ENCODE data around the gene NSMCE1.

The NSMCE1 gene

DNA sequence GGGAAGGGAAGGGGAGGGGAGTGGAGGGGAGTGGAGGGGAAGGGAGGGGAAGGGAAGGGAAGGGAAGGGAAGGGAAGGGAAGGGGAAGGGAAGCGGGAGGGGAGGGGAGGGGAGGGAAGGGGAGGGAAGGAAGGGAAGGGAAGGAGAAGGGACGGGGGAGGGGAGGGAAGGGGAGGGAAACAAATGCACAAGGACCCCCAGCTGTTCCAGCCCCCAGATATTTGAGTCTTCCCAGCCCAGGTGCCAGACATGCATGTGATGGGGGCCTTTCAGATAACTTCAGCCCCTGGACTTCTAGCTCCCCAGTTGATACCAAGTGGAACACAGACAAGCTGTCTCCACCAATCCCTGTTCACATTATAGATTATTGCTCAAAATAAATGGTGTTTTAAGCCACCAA is 79.9 kb downstream of the NSMCE1 start:
- H2AFZ ChIP-seq (ENCODE audit: low read depth, low read length) = no peak overlapping the region
- ATAC-seq (ENCODE audit: insufficient read depth, low read depth) = no peak
- H3K9ac ChIP-seq (ENCODE audit: low read depth, low read length) = no peak overlapping the region
- DNase-seq = no peak
- no peaks in the 10 kb centered on the region for H3K27me3 ChIP-seq (ENCODE audit: insufficient read depth, low read length, poor library complexity)
- H3K4me2 ChIP-seq (ENCODE audit: insufficient read depth, low read length) = no peak overlapping the region
- H3K4me3 ChIP-seq (ENCODE audit: low read depth in 1 of 2, low read length in 2 of 2) = no peak overlapping the region
- H3K36me3 ChIP-seq (ENCODE audit: insufficient read depth, low read length) = no peaks in the 10 kb centered on the region
- no peaks in the 10 kb centered on the region for H3K4me1 ChIP-seq (ENCODE audit: insufficient read depth, low read length)
- no peaks in the 10 kb centered on the region for H3K9me3 ChIP-seq (ENCODE audit: insufficient read depth, low read length, severe bottlenecking)
- H3K79me2 ChIP-seq (ENCODE audit: insufficient read depth, low read length) = no peaks in the 10 kb centered on the region
- no peak for TF ChIP-seq EZH2 (IDR thresholded peaks at IDR 0.05; ENCODE audit: borderline replicate concordance, low read depth, low read length, severe bottlenecking)
- TF ChIP-seq, protein P1, sequence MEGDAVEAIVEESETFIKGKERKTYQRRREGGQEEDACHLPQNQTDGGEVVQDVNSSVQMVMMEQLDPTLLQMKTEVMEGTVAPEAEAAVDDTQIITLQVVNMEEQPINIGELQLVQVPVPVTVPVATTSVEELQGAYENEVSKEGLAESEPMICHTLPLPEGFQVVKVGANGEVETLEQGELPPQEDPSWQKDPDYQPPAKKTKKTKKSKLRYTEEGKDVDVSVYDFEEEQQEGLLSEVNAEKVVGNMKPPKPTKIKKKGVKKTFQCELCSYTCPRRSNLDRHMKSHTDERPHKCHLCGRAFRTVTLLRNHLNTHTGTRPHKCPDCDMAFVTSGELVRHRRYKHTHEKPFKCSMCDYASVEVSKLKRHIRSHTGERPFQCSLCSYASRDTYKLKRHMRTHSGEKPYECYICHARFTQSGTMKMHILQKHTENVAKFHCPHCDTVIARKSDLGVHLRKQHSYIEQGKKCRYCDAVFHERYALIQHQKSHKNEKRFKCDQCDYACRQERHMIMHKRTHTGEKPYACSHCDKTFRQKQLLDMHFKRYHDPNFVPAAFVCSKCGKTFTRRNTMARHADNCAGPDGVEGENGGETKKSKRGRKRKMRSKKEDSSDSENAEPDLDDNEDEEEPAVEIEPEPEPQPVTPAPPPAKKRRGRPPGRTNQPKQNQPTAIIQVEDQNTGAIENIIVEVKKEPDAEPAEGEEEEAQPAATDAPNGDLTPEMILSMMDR (IDR thresholded peaks at IDR 0.05; ENCODE audit: borderline replicate concordance, extremely low read depth, low read length, poor library complexity, severe bottlenecking) = no peak
- no peak overlapping the region for H3K27ac ChIP-seq (ENCODE audit: low read length)
- no peaks in the 10 kb centered on the region for H4K20me1 ChIP-seq (ENCODE audit: insufficient read depth, low read length)

DNA sequence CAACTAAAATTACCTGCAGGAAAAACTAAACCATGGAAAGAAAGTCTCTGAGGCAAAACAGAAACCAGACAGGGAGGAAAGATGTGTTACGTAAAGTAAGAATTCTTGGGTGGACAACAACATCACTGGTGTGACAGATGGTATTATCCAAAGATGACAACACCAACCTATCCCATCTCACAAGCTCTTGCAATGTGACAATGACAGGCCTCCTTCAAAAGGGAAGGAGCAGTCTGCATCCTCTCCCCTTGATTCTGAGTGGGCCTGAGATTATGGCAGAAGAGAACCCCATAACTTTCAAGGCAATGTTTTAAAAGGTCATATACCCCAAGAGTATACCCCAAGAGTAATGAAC is 82.8 kb downstream of the NSMCE1 start:
- ATAC-seq (ENCODE audit: insufficient read depth, low read depth) (no peak), DNase-seq (no peak)
- H3K27me3 ChIP-seq (ENCODE audit: insufficient read depth, low read length, poor library complexity) = no peaks in the 10 kb centered on the region
- H3K9ac ChIP-seq (ENCODE audit: low read depth, low read length) = no peak overlapping the region
- H3K4me3 ChIP-seq (ENCODE audit: low read depth in 1 of 2, low read length in 2 of 2) = no peak overlapping the region
- H3K36me3 ChIP-seq (ENCODE audit: insufficient read depth, low read length) = no peaks in the 10 kb centered on the region
- no peaks in the 10 kb centered on the region for H4K20me1 ChIP-seq (ENCODE audit: insufficient read depth, low read length)
- no peaks in the 10 kb centered on the region for H3K79me2 ChIP-seq (ENCODE audit: insufficient read depth, low read length)
- H3K9me3 ChIP-seq (ENCODE audit: insufficient read depth, low read length, severe bottlenecking) = no peaks in the 10 kb centered on the region
- H3K4me1 ChIP-seq (ENCODE audit: insufficient read depth, low read length) = no peaks in the 10 kb centered on the region
- no peak overlapping the region for H3K4me2 ChIP-seq (ENCODE audit: insufficient read depth, low read length)
- H2AFZ ChIP-seq (ENCODE audit: low read depth, low read length) = no peak overlapping the region
- TF ChIP-seq, protein P1 (IDR thresholded peaks at IDR 0.05; ENCODE audit: borderline replicate concordance, extremely low read depth, low read length, poor library complexity, severe bottlenecking) = no peak
- TF ChIP-seq EZH2 (IDR thresholded peaks at IDR 0.05; ENCODE audit: borderline replicate concordance, low read depth, low read length, severe bottlenecking) = no peak
- H3K27ac ChIP-seq (ENCODE audit: low read length) = no peak overlapping the region

DNA sequence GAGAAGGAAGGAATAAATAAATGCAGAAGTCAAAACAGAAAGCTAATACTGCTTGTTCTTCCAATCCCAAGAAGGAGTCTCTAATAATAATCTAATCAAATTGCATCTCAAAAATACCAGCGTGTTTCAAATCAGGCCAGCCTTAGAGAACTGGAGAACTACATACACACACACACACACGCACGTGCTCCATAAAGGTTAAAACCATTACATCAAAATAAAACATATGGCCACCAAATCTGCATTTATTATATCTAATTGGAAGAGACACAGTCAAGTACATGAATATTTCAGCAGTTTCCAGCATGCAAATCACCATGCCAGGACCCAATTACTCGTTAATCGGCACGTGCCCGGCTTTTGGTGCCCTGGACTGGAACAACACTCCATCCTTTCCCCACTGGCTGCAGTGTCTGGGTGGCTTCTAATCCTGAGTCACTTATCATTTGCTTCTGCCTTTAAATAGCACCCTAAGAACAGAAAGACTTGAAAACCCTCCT is 85.6 kb downstream of the NSMCE1 start:
- Histone ChIP-seq H3K79me2 (ENCODE audit: insufficient read depth, low read length) (no peaks in the 10 kb centered on the region), H3K27ac (ENCODE audit: low read length) (no peak overlapping the region), H3K4me3 (ENCODE audit: low read depth in 1 of 2, low read length in 2 of 2) (no peak overlapping the region), H3K36me3 (ENCODE audit: insufficient read depth, low read length) (no peaks in the 10 kb centered on the region), H3K4me2 (ENCODE audit: insufficient read depth, low read length) (no peak overlapping the region), H3K9ac (ENCODE audit: low read depth, low read length) (no peak overlapping the region), H3K9me3 (ENCODE audit: insufficient read depth, low read length, severe bottlenecking) (no peaks in the 10 kb centered on the region), H3K27me3 (ENCODE audit: insufficient read depth, low read length, poor library complexity) (no peaks in the 10 kb centered on the region), H2AFZ (ENCODE audit: low read depth, low read length) (no peak overlapping the region), H4K20me1 (ENCODE audit: insufficient read depth, low read length) (no peaks in the 10 kb centered on the region), H3K4me1 (ENCODE audit: insufficient read depth, low read length) (peaks cover 23% of the 10 kb centered on the region)
- TF ChIP-seq EZH2 (IDR thresholded peaks at IDR 0.05; ENCODE audit: borderline replicate concordance, low read depth, low read length, severe bottlenecking) = no peak
- TF ChIP-seq, protein P1 (IDR thresholded peaks at IDR 0.05; ENCODE audit: borderline replicate concordance, extremely low read depth, low read length, poor library complexity, severe bottlenecking) = no peak
- no peak for ATAC-seq (ENCODE audit: insufficient read depth, low read depth)
- no peak for DNase-seq
